ENCODE measurements around the gene TSPAN9.

- TF ChIP-seq CTCF (IDR thresholded peaks at IDR 0.05; ENCODE audit: insufficient read depth, low read depth, low read length): no peak
- TF ChIP-seq EZH2 (IDR thresholded peaks at IDR 0.05; ENCODE audit: insufficient read depth, low read length): no peak
Observed at GRCh38 chr12:3147260-3147659, 70.1 kb downstream of the TSPAN9 start.
